Activated CD8-positive, alpha-beta T cell treated with anti-CD3 and anti-CD28 coated beads, Interleukin-2, amount 10 ng/mL, durations not matched to agents 7 days and 5 days (primary cell): ENCODE measurements around the gene PLEK. TPM values are rescaled to one million over a fixed set of nuclear protein-coding genes. Genes with fewer than 3 reads are reported as not detected.

Experiments used
- ATAC-seq: fragments of 150-1000 bp; cut with Tn5 transposase; one replicate; pipeline ENCODE4 v1.10.0; 2021; ENCODE audit warnings: moderate library complexity
- CTCF ChIA-PET: fragments of 350-600 bp; sonication (Branson Sonifier 250); formaldehyde crosslinking; loops from one replicate; lab custom pipeline; 2021; ENCODE audit warnings: antibody characterized with exemption; lab: Charles Lee
- POLR2A ChIA-PET: fragments of 350-600 bp; sonication (Branson Sonifier 250); formaldehyde crosslinking; loops from one replicate; lab custom pipeline; 2021; ENCODE audit warnings: antibody characterized with exemption; lab: Charles Lee
- DNase-seq: peaks from one replicate; pipeline ENCODE4 v3.0.0-alpha.2; 2020
- H3K27ac Mint-ChIP-seq: one replicate; pipeline ENCODE4 v1.8.0; 2021; ENCODE audit warnings: mild to moderate bottlenecking, mixed read lengths
- H3K27me3 Mint-ChIP-seq: one replicate; pipeline ENCODE4 v1.8.0; 2021; ENCODE audit warnings: low read depth, mixed read lengths
- H3K36me3 Mint-ChIP-seq: one replicate; pipeline ENCODE4 v1.8.0; 2021; ENCODE audit warnings: low read depth, mixed read lengths
- H3K4me1 Mint-ChIP-seq: one replicate; pipeline ENCODE4 v1.8.0; 2021; ENCODE audit warnings: low read depth, mixed read lengths
- H3K4me3 Mint-ChIP-seq: one replicate; pipeline ENCODE4 v1.8.0; 2021; ENCODE audit warnings: mild to moderate bottlenecking, mixed read lengths
- H3K9me3 Mint-ChIP-seq: one replicate; pipeline ENCODE4 v1.8.0; 2022; ENCODE audit warnings: mixed read lengths; ENCODE audit not compliant: insufficient read depth
- total RNA-seq, 2 experiments: library from RNA; stranded (reverse); gene quantifications; one replicate each; pipeline ENCODE4 v1.2.3, GENCODE V29; 2021

The PLEK gene, protein sequence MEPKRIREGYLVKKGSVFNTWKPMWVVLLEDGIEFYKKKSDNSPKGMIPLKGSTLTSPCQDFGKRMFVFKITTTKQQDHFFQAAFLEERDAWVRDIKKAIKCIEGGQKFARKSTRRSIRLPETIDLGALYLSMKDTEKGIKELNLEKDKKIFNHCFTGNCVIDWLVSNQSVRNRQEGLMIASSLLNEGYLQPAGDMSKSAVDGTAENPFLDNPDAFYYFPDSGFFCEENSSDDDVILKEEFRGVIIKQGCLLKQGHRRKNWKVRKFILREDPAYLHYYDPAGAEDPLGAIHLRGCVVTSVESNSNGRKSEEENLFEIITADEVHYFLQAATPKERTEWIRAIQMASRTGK
- total RNA-seq = 1 to 10 TPM; 4.5 to 4.7 TPM

DNA sequence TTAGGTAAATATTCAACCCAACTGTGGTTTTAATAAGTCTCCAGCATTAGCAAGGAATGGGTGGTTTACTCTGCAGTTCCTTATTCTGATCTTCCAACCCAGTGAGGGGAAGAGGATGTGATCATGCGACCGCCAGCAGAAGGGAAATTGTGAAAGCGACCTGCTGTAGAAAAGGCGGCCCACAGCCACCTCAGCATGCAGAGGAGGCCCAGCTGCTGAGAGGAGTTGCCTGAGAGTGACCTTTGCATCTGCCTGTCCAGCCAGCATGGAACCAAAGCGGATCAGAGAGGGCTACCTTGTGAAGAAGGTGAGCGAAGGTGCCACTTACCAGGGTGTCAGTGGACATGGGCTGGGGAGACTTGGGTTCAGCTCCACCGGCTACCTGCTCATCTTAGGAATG lies at the start of gene PLEK:
Gene PLEK (plus strand): TSS at position 196 of the 400 bp plus-strand sequence. CDS start 70 bp downstream, at position 266.
- Mint-ChIP-seq H3K4me1 (peaks cover 18% of the 10 kb centered on the region), H3K36me3 (no peaks in the 10 kb centered on the region), H3K4me3 (peak within 1 kb of the TSS; percentile 57), H3K27ac (peak within 1 kb of the TSS; percentile 44), H3K9me3 (no peaks in the 10 kb centered on the region), H3K27me3 (peaks cover 5% of the 10 kb centered on the region)
- DNase-seq (no peak), ATAC-seq (no peak)
- ChIA-PET POLR2A (interaction anchor here (1.1 to 1.4 kb wide), 2 partner anchors 23 to 102 kb away, joined by 3 to 4 read pairs; partner anchors contain the start of genes APLF and FBXO48), CTCF (interaction anchor here (1.2 to 4.1 kb wide), 4 partner anchors 14 to 76 kb away, joined by 3 to 25 read pairs (median 3); no protein-coding TSS in a partner anchor)

GRCh38 chr2:68316111-68316510 lies 49.0 kb upstream of the PLEK start:
- ChIA-PET POLR2A (no interaction called here), CTCF (interaction anchor here (1.3 to 1.8 kb wide), 2 partner anchors 11 to 13 kb away, joined by 3 to 4 read pairs; no protein-coding TSS in a partner anchor)
- H3K27me3 Mint-ChIP-seq = peaks cover 50% of the 10 kb centered on the region
- H3K4me3 Mint-ChIP-seq = no peak overlapping the region
- no peak for ATAC-seq
- H3K27ac Mint-ChIP-seq = no peak overlapping the region
- DNase-seq = no peak
- peaks cover 5% of the 10 kb centered on the region for H3K4me1 Mint-ChIP-seq
- H3K36me3 Mint-ChIP-seq = no peaks in the 10 kb centered on the region
- H3K9me3 Mint-ChIP-seq = peaks cover 3% of the 10 kb centered on the region

GRCh38 chr2:68317971-68318913 lies 46.8 kb upstream of the PLEK start:
- no peak overlapping the region for H3K4me3 Mint-ChIP-seq
- peaks cover 3% of the 10 kb centered on the region for H3K9me3 Mint-ChIP-seq
- DNase-seq (no peak), ATAC-seq (no peak)
- H3K27ac Mint-ChIP-seq = no peak overlapping the region
- peaks cover 5% of the 10 kb centered on the region for H3K4me1 Mint-ChIP-seq
- H3K36me3 Mint-ChIP-seq = no peaks in the 10 kb centered on the region
- H3K27me3 Mint-ChIP-seq = peaks cover 59% of the 10 kb centered on the region
- ChIA-PET POLR2A (no interaction called here), CTCF (no interaction called here)

- H3K27me3 Mint-ChIP-seq = peaks cover 59% of the 10 kb centered on the region
- H3K4me3 Mint-ChIP-seq = no peak overlapping the region
- H3K9me3 Mint-ChIP-seq = peaks cover 3% of the 10 kb centered on the region
- DNase-seq (no peak), ATAC-seq (peak; percentile 15)
- ChIA-PET POLR2A (no interaction called here), CTCF (no interaction called here)
- H3K36me3 Mint-ChIP-seq = no peaks in the 10 kb centered on the region
- peaks cover 5% of the 10 kb centered on the region for H3K4me1 Mint-ChIP-seq
- no peak overlapping the region for H3K27ac Mint-ChIP-seq
Observed at GRCh38 chr2:68318914-68319397, 46.1 kb upstream of the PLEK start.

DNA sequence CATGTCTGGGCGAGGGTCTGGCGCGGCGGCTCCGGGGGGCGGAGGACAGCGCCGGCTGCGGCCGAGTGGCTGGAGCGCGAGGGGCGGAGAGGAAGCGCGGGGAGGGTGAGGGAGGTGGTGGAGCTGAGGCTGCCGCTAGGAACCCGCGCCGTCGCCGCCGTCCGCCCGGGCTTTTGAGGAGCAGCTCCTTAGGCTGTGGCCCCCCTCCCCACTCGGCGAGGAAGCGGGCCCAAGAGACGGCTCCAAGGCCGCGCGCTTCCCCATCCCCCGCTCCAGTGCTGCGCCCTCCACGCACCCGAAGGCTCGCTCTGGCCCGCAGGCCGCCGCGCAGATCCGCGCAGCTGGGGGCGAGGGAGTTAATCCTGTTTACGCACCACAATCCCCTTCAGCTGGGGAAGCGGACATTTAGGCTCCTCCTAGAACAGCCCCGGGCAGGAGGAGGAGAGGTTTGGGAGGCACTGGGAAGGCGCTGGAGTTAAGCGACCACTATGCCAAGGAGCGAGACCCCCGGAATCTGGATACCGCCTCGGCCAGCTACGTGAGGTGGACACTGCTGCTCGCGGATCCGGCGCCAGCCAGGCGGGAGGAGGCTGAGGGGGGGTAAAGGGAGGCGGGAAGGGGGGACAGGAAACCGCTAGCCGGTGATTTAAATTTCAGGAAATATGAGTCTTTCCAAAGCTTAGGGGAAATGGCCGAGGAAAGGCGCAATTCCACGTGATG lies 45.5 kb upstream of the PLEK start, which contains the start of gene CNRIP1:
Gene CNRIP1 (minus strand): TSS at position 552 of the 720 bp plus-strand sequence. CDS start 549 bp downstream, at position 3.
- ATAC-seq (peak; percentile 36), DNase-seq (no peak)
- peak within 1 kb of the TSS; percentile 43 for H3K4me3 Mint-ChIP-seq
- H3K4me1 Mint-ChIP-seq = peaks cover 5% of the 10 kb centered on the region
- no peak within 1 kb of the TSS for H3K27ac Mint-ChIP-seq
- peaks cover 64% of the 10 kb centered on the region for H3K27me3 Mint-ChIP-seq
- ChIA-PET POLR2A (no interaction called here), CTCF (no interaction called here)
- no peaks in the 10 kb centered on the region for H3K36me3 Mint-ChIP-seq
- peaks cover 2% of the 10 kb centered on the region for H3K9me3 Mint-ChIP-seq

GRCh38 chr2:68320118-68320641 lies 44.9 kb upstream of the PLEK start:
- H3K27ac Mint-ChIP-seq = no peak overlapping the region
- peaks cover 67% of the 10 kb centered on the region for H3K27me3 Mint-ChIP-seq
- no peaks in the 10 kb centered on the region for H3K36me3 Mint-ChIP-seq
- ChIA-PET CTCF (no interaction called here), POLR2A (no interaction called here)
- H3K9me3 Mint-ChIP-seq = no peaks in the 10 kb centered on the region
- ATAC-seq (no peak), DNase-seq (no peak)
- peaks cover 5% of the 10 kb centered on the region for H3K4me1 Mint-ChIP-seq
- H3K4me3 Mint-ChIP-seq = peak overlapping the region; percentile 43

- peaks cover 43% of the 10 kb centered on the region for H3K27me3 Mint-ChIP-seq
- POLR2A ChIA-PET = no interaction called here
- H3K27ac Mint-ChIP-seq = no peak overlapping the region
- ATAC-seq (no peak), DNase-seq (no peak)
- no peaks in the 10 kb centered on the region for H3K36me3 Mint-ChIP-seq
- no peak overlapping the region for H3K4me3 Mint-ChIP-seq
- no peaks in the 10 kb centered on the region for H3K4me1 Mint-ChIP-seq
- CTCF ChIA-PET = interaction anchor here (1.4 kb wide), 1 partner anchor 116 kb away, joined by 3 read pairs; no protein-coding TSS in a partner anchor
- H3K9me3 Mint-ChIP-seq = no peaks in the 10 kb centered on the region
Observed at GRCh38 chr2:68325056-68325455, 40.0 kb upstream of the PLEK start.

DNA sequence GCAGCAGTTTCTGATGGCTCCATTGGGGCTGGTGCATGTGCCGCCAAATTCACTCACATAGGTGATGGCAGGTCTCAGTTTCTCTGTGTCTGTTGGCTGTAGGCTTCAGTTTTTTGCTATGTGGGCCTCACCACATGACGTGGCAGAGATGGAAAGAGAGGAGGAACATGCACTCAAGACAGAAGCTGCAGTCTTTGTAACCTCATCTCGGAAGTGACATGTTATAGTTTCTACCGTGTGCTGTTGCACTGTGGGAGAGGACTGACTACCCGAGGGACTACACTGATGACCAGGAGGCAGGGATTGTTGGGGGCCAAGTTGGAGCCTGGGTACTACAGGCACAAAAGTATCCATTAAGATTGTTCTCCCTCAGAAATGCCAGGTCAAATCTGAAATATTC lies 36.2 kb upstream of the PLEK start:
- ATAC-seq (no peak), DNase-seq (no peak)
- no peak overlapping the region for H3K4me3 Mint-ChIP-seq
- H3K4me1 Mint-ChIP-seq = no peaks in the 10 kb centered on the region
- H3K36me3 Mint-ChIP-seq = no peaks in the 10 kb centered on the region
- ChIA-PET POLR2A (no interaction called here), CTCF (no interaction called here)
- no peaks in the 10 kb centered on the region for H3K9me3 Mint-ChIP-seq
- H3K27ac Mint-ChIP-seq = no peak overlapping the region
- H3K27me3 Mint-ChIP-seq = peaks cover 18% of the 10 kb centered on the region

DNA sequence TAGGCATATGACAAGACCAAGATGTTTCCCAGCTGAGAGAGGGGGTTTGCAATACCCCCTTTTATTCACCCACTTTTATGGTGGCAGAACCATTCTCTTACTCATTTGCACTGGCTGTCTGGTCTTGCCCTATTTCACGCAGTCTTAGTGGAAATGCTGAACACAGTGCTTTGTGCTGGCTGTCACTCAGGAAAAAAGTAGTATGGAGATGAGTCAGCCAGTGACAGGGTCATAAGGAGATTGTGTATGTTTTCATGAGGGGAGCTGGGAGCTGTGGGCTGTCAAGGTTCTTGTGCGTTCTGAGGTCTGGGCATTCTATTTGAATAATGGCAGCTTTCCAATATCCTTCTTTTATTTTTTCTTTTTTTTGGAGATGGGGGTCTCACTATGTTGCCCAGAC lies 34.4 kb upstream of the PLEK start:
- H3K27me3 Mint-ChIP-seq = peaks cover 10% of the 10 kb centered on the region
- no peak overlapping the region for H3K4me3 Mint-ChIP-seq
- no peak for ATAC-seq
- H3K27ac Mint-ChIP-seq = no peak overlapping the region
- ChIA-PET CTCF (interaction anchor here (1.3 kb wide), 1 partner anchor 110 kb away, joined by 3 read pairs; no protein-coding TSS in a partner anchor), POLR2A (no interaction called here)
- H3K4me1 Mint-ChIP-seq = no peaks in the 10 kb centered on the region
- no peaks in the 10 kb centered on the region for H3K36me3 Mint-ChIP-seq
- no peak for DNase-seq
- H3K9me3 Mint-ChIP-seq = no peaks in the 10 kb centered on the region

DNA sequence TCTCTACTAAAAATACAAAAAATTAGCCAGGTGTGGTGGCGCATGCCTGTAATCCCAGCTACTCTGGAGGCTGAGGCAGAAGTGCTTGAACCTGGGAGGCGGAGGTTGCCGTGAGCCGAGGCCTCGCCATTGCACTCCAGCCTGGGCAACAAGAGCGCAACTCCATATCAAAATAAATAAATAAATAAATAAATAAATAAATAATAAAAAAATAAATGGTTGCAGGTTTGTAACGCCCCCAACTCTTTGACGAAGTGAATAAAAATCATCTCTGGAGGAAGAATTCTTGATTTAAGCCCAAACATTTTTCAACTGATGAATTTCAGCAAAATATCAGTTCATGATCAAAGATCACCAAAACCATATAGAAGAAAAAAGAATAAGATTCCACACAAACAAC lies 32.1 kb upstream of the PLEK start:
- CTCF ChIA-PET = interaction anchor here (1.2 to 1.3 kb wide), 2 partner anchors 107 to 211 kb away, joined by 3 read pairs; no protein-coding TSS in a partner anchor

GRCh38 chr2:68333931-68334330 lies 31.2 kb upstream of the PLEK start:
- peaks cover 15% of the 10 kb centered on the region for H3K27me3 Mint-ChIP-seq
- CTCF ChIA-PET = interaction anchor here (1.3 kb wide), 1 partner anchor 106 kb away, joined by 3 read pairs; no protein-coding TSS in a partner anchor
- H3K4me1 Mint-ChIP-seq = no peaks in the 10 kb centered on the region
- POLR2A ChIA-PET = no interaction called here
- DNase-seq (no peak), ATAC-seq (no peak)
- no peak overlapping the region for H3K27ac Mint-ChIP-seq
- H3K4me3 Mint-ChIP-seq = no peak overlapping the region
- no peaks in the 10 kb centered on the region for H3K9me3 Mint-ChIP-seq
- H3K36me3 Mint-ChIP-seq = no peaks in the 10 kb centered on the region

More for the DNA sequence above, 32.1 kb upstream of the PLEK start:
- no peak for DNase-seq
- ATAC-seq = no peak
- H3K4me3 Mint-ChIP-seq = no peak overlapping the region
- no peaks in the 10 kb centered on the region for H3K9me3 Mint-ChIP-seq
- H3K27me3 Mint-ChIP-seq = peaks cover 14% of the 10 kb centered on the region
- no peaks in the 10 kb centered on the region for H3K36me3 Mint-ChIP-seq
- H3K4me1 Mint-ChIP-seq = no peaks in the 10 kb centered on the region
- H3K27ac Mint-ChIP-seq = no peak overlapping the region
- POLR2A ChIA-PET = no interaction called here
